HTERT RPE-1 (cell line): ENCODE data around the gene CCR3.

Experiments
- in situ Hi-C: fragments of 300-500 bp; cut with MboI; formaldehyde crosslinking; loops from 4 replicates; pipeline ENCODE4 v1.14.3; 2020; ENCODE audit warnings: low sequenced_read_pairs

The CCR3 gene

DNA sequence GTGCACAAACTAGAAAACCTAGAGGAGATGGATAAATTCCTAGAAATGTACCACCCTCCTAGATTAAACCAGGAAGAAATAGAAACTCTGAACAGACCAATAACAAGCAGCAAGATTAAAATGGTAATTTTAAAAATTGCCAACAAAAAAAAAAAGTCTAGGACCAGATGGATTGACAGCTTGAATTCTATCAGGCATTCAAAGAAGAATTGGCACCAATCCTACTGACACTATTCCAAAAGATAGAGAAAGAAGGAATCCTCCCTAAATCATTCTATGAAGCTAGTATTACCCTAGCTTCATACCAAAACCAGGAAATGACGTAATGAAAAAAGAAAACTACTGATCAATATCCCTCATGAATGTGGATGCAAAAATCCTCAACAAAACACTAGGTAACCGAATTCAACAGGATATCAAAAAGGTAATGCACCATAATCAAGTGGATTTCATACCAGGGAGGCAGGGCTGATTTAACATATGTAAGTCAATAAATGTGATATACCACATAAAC lies 24.0 kb upstream of the CCR3 start:
- in situ Hi-C loops = no loop called here

GRCh38 chr3:46221391-46221790 lies 20.9 kb upstream of the CCR3 start:
- in situ Hi-C loops = no loop called here

GRCh38 chr3:46221938-46222337 lies 20.3 kb upstream of the CCR3 start:
- in situ Hi-C loops = no loop called here

- in situ Hi-C loops = no loop called here
These were observed 19.7 kb upstream of the CCR3 start for GRCh38 chr3:46222435-46223161.

DNA sequence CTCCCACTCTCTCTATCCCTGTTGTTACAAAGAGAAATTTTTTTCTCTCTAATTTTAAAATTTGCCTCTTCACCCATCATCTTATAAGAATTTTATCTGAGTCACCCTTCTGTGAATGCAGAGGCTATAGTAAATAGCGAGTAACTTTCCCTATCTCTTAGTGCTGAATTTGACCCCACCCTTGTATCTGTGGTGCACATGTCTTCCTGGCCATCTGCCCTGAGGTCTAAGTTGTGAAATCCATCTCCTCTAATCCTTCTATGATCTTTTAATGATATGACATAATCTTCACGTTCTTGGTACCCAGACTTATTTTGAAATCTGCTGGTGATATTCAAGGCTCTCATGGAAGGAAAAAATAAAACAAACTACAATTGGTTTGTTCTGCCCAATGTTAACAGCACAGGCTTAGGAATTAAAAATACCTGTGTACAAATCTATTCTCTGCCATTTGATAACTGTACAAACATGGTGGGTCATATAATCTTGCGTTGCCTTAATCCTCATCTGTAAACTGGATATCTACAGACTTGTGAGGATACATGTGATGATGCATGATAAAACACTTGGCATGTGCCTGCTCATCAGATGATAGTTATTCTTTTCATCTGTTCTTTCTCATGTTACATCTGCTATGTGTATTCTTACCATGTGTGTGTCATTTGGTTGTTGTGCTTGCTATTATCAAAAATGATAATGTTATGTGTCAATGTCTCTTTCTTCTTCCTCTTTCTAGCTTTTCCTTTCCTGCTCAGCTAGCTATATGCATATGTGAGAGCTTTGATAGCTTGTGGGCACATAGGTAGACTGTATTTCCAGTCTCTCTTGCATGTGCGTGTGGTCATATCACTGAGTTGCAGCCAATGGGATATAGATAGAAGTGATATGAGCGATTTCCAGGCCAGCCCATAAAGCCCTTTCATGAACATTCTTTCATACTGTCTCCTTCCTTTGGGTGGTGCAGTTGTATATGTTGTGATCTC lies 13.7 kb upstream of the CCR3 start:
- in situ Hi-C loops = no loop called here

DNA sequence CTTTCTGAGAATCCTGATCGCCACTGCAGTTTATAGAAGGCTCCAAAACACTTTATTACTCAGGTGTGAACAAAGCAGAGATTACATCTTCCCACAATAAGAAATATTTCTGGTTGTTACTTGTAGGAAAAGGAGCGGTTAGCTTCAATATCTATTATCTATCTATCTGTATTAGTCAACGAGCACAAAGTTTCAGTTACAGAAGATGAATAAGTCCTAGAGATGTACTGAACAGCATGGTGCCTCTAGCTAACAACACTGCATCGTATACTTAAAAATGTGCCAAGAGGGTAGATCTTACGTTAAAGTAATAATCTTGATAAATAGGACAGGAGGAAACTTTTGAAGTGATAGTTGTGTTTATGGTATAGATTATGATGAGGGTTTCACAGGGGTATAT lies 10.9 kb upstream of the CCR3 start:
- in situ Hi-C loops = no loop called here

- in situ Hi-C loops = no loop called here
These were observed 9.1 kb upstream of the CCR3 start for GRCh38 chr3:46233194-46233593.

DNA sequence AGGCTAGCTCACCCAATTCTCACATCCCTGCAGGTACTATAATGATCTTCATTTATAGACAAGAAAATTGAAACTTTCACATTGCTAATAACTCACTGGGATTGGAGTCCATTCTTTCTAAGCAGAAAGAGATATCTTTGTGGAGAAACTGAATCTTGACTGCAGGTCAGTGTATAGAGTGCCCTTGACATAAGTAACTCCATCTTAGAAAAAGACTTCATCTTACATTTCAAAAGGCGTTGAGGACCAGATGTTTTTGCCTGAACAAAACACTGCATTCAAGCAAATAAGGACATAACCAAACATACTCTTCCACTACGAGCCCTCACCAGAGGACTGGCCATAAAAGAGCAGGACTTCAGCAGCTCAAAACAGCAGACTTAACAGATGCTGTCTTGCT lies 6.8 kb upstream of the CCR3 start:
- in situ Hi-C loops = no loop called here

DNA sequence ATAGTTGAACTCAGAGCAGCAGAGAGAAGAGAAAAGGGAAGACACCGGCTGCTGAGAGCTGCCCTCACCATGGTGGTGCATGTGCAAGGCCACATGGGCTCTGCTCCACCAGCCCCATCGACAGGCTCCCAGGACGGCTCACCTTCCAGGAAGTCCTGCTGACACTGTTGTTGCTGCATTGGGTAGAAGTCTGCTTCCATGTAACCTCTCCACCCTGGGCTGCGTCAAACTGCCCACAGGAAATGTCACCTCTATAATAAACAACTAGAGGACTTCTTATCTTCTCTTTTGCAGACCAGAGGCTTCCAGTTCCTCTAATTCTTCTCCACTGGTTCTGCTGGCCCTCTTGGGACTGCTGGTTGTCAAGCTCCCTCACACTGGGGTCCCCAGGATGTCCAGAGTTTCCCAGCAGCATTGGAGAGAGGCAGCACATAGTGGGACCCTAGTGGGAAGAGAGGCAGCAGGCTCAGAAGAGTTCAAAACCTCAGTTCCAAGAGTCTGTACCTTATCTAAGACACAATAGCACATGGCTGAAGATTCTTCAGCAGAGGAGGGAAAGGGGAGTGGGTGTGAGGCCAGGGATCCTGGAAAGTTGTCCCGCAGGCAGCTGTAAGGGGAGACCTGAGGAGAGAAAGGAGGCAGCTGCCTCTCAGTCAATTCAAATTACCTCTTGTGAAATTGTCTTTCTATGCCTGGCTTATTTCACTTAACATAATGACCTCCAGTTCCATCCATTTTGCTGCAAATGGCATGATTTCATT lies 5.8 kb upstream of the CCR3 start:
- in situ Hi-C loops = no loop called here

GRCh38 chr3:46238386-46238785 lies 3.9 kb upstream of the CCR3 start:
- in situ Hi-C loops = no loop called here

GRCh38 chr3:46239301-46239938 lies 2.8 kb upstream of the CCR3 start:
- in situ Hi-C loops = no loop called here

DNA sequence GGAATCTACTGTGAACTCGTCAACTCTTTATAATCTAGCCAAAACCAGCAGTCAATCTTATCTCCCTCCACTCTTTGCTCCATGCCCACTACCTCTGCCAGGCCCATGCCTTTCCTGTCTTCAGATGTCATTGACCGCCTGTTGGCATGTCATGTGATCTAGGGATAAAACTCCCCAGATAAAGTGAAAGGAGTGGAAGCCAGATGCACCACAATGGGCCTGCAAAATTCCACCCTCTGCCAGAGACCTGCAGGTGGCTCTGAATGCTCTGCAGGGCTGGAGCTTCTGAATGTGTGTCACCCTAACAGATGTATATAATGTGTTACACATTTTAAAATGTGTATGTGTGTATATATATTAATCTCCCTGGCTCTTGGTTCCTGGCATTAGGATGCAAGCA lies 2.3 kb upstream of the CCR3 start:
- in situ Hi-C loops = no loop called here

DNA sequence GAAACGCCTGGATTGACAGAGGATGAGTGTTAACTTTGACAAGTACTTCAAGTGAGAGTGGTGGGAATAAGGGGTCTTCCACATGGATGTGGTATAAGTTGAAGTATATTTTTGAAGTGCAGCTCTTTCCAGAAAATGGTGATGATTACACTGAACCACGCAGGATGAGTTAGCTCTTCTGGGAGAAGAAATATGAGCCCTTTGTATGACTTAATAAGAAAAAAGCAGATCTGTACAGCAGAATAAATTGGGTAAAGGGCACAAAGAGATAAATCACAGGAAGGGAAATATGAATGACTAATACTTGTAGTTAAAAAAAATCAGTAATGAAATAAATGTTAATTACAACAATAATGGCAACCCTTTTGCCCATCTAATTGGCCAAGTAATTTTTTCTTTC lies 1.3 kb downstream of the CCR3 start:
- in situ Hi-C loops = no loop called here

DNA sequence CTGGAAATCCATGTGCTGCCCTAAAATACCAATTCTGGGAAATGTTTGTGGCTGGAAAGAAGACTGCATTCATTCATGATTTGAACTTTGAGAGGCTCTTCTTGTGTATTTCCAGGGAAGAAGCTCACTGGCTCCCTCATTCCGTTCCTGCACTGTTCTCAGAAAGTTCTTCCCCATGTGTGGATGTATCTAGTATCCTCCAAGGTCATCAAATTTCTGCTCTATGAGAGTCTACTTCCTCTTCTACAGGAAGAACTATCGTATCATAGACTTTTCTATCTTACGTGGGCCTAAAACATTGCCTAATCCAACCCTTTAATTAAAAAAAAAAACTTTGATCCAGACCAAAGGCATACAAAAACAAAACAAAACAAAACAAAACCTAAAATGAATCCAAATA lies 2.9 kb downstream of the CCR3 start:
- in situ Hi-C loops = no loop called here

DNA sequence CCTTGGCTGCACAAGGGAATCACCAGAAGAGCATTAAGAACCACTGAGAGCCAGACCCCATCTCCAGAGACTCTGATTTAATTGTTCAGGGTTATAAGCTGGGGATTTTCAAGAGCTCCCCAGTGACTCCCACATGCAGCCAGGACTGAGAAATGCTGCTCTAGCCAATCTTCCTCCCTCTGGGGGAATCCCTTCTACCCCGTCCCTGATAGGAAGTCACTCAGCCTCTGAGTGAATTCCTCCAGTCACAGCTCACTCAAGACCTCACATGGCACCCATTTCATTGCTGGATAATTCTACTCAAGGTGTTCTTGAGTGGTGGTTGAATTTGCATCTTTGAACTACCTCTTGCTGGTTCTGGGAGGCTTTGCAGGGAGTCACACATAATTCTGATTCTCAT lies 10.7 kb downstream of the CCR3 start:
- in situ Hi-C loops = no loop called here

DNA sequence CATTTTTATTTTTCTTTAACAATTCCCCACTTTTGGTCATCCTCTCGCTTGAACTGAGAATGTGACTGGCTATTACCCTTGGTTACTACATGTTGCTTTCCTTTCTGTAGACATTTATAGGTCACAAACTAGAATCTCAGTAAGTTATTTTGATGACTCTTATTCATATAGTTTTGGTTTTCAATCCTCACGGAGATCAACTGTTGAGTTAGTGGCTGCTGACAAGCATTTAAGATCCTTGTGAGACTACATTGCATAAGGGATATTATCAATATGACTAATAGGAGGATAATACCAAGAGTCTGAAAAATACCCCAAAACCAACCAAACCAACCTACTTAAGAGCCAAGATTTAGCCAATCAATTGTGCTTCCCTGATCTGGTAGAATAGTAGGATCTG lies 16.3 kb downstream of the CCR3 start:
- in situ Hi-C loops = no loop called here

DNA sequence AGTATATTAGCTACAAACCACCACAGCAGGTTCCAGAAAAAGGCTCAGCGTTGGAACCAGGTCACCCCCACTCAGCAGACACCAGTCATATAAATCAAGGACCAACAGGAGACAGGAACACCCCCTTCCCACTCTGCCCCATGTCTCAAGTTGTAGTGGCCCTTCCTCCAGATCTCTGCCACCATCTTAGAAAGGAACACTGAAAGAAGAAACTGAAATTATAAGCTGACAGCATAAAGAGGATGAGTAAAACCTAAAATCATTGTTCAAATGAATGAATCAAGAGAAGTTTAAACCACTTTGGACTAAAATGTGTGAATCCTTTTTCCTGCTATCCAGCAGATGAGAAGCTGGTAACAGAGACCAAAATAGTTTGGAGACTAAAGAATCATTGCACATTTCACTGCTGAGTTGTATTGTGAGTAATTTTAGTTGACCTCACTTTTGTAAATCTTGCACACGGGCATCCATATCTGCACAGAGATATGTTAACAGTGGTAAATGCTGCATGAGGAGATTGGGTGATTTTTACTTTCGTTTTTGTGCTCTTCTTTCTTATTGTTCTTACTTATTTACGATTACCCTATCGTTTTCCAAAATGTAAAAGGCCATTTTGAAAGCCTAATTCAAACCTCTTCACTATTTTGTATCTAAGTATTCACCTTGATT lies 19.8 kb downstream of the CCR3 start:
- in situ Hi-C loops = no loop called here

GRCh38 chr3:46264002-46264401 lies 21.7 kb downstream of the CCR3 start:
- in situ Hi-C loops = no loop called here

GRCh38 chr3:46266598-46266997 lies 24.3 kb downstream of the CCR3 start:
- in situ Hi-C loops = no loop called here

GRCh38 chr3:46269556-46269955 lies 27.3 kb downstream of the CCR3 start:
- in situ Hi-C loops = no loop called here
